ENCODE results near the gene C1orf87.
"Not testable (repeated sequence)": the region's sequence is repeated elsewhere in the genome, so short reads cannot be mapped to it uniquely, and the experiment has no call there.

C1orf87 gene

DNA sequence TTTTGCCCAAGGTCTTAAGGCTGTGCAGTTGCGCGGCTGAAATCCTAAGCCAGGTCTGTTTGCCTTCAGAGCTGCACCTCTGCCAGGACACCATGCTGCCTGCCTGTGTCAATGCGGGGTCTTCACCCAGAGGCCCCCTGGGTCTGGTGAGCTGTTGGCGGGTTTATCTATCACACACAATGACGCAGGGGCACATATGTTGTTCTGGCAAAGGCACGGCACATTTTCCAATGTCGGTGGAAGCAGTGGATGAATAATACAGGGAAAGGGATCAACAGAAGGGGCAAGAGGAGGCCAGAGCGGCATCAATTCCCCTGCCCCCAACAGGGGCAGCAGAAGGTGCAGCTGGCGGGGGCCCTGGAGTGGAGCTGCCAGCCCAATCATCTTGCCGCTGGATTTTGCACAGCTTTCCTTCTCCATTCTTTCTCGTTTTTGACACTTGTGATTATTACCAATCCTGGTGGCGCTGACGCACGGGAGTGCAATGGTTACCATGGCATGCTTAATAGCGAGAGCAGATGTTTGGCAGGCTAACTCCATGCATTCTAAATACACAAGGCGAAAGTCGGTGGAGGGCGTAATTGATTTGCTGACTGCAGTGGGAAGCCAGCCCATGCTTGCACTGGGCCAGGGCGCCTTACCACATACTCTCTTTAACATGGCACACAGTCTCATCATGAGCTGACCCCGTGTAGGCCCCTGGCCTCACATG is 101.2 kb downstream of the C1orf87 start:
- intact Hi-C loops (cut with DNase I): loop anchor here (10.0 kb wide), 2 partner anchors 1072 to 1882 kb away; no protein-coding TSS in a partner anchor
- DNase-seq: peak in 13 of 42 donors; percentile 2 to 47 (median 21)

- intact Hi-C loops (cut with DNase I): loop anchor here (10.0 kb wide), 2 partner anchors 1073 to 1883 kb away; no protein-coding TSS in a partner anchor
- DNase-seq: peak; percentile 49 to 91 (median 81)
These were observed 102.1 kb downstream of the C1orf87 start for GRCh38 chr1:59971464-59971911.

DNA sequence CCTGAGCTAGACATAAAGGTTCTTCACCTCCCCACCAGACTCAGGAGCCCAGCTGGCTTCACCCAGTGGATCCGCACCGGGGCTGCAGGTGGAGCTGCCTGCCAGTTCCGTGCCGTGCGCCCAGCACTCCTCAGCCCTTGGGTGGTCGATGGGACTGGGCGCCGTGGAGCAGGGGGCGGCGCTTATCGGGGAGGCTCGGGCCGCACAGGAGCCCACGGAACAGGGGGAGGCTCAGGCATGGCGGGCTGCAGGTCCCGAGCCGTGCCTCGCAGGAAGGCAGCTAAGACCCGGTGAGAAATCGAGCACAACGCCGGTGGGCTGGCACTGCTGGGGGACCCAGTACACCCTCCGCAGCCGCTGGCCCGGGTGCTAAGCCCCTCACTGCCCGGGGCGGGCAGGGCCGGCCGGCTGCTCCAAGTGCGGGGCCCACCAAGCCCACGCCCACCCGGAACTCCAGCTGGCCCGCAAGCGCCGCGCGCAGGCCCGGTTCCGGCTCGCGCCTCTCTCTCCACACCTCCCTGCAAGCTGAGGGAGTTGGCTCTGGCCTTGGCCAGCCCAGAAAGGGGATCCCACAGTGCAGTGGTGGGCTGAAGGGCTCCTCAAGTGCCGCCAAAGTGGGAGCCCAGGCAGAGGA is 103.9 kb downstream of the C1orf87 start:
- DNase-seq: not testable (repeated sequence)
- intact Hi-C loops (cut with DNase I): loop anchor here (10.0 kb wide), 2 partner anchors 1075 to 1885 kb away; no protein-coding TSS in a partner anchor

GRCh38 chr1:59968746-59969145 is 104.8 kb downstream of the C1orf87 start:
- DNase-seq; intact Hi-C loops (cut with DNase I): not testable (repeated sequence)

- intact Hi-C loops (cut with DNase I): no loop called here
- DNase-seq: no peak
These were observed 105.8 kb downstream of the C1orf87 start for GRCh38 chr1:59967780-59968179.

DNA sequence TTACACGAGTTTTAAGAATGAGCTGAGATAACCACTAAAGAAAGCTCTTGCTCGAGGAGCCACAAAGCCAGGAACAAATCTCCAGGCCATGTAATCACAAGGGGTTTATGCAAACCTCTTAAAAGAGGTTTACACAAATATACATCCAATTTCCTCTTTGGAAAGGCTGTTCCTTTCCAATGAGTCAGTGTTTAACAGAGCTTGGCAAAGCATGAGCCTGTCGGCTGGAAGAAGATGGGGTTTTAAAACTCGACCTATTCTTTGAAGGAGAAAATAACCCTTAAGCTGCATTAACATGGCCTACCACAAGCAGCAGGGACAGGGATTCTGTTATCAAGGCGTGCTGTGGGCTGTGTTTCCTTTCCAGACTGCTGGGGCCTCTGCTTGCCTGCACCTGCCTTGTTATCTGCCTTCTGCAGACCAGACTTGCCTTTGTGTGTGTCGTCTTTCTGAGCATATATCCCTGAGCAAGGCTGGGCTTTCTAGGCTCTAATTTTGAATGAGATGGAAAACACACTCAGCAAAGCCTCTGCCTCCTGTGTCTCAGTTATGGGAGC is 106.4 kb downstream of the C1orf87 start:
- DNase-seq: no peak
- intact Hi-C loops (cut with DNase I): no loop called here

DNA sequence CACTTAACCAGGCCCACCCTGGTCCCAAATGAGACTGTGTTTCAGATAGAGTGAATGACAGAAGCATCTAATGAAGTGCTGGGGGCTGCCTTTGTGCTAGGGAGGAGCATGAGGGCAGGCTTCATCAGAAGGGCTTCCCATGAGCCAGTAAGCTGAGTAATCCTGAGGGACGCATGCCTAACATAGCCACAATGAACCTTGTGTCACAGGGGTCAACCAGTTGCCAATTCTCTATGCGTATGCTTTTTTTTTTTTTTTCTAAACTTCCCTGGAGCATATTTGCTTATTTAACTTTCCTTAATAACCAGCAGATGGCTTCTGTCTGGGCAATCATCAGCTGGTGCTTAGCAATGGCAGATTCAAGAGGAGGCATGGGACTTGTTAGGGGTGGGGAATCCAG is 121.5 kb downstream of the C1orf87 start:
- intact Hi-C loops (cut with DNase I): no loop called here
- no peak for DNase-seq

- intact Hi-C loops (cut with DNase I): loop anchor here (5.0 kb wide), 1 partner anchor 67 kb away; no protein-coding TSS in a partner anchor
- no peak for DNase-seq
These were observed 123.9 kb downstream of the C1orf87 start for GRCh38 chr1:59949648-59950047.

GRCh38 chr1:59948990-59949389 is 124.6 kb downstream of the C1orf87 start:
- DNase-seq: no peak
- intact Hi-C loops (cut with DNase I): loop anchor here (5.0 kb wide), 1 partner anchor 67 kb away; no protein-coding TSS in a partner anchor

- DNase-seq: peak; percentile 36 to 91 (median 78)
- intact Hi-C loops (cut with DNase I): loop anchor here (2.0 to 5.0 kb wide), 2 partner anchors 44 to 65 kb away; no protein-coding TSS in a partner anchor
These were observed 126.3 kb downstream of the C1orf87 start for GRCh38 chr1:59947047-59947938.

DNA sequence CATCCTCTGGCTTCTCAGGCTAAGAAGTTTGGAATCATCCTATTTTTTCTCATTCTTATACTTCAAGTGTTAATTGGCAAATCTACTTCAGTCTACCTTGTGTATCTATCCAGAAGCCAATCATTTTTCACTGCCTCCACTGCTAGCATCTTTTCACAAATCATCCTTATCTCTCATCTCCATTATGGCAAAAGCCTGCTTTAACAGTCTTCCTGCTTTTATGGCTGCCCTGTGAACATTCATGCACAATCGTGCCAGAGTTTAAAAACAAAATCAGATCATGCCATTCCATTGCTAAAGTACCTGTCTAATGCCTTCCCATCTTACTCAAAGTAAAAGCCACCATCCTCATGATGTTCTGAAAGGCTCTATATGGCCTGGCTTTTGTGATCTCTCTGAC is 127.8 kb downstream of the C1orf87 start:
- intact Hi-C loops (cut with DNase I): loop anchor here (2.0 to 5.0 kb wide), 2 partner anchors 43 to 63 kb away; no protein-coding TSS in a partner anchor
- no peak for DNase-seq
